K562 (cell line): Measurements from ENCODE around the gene ELK1. TPM values are rescaled to one million over a fixed set of nuclear protein-coding genes. Genes with fewer than 3 reads are reported as not detected.

Experiments
- FOXK2 ChIP-seq, 2 experiments: fragments of 450-650 bp; IDR thresholded peaks in 1 of 2; conservative IDR thresholded peaks in 1 of 2; 2 replicates each; pipeline ENCODE4 v1.6.1; 2016; ENCODE audit warnings: low read depth in 2 of 2, mild to moderate bottlenecking in 1 of 2
- HMGN3 ChIP-seq: IDR thresholded peaks from 2 replicates; pipeline ENCODE4 v1.6.1; 2011; ENCODE audit warnings: borderline replicate concordance, low read depth, mild to moderate bottlenecking, mixed read lengths, low read length; ENCODE audit not compliant: insufficient read length; ENCODE audit errors: extremely low read depth
- HNRNPL ChIP-seq: fragments of 200-400 bp; formaldehyde crosslinking; IDR thresholded peaks from 2 replicates; pipeline ENCODE4 v1.6.1; 2017; ENCODE audit warnings: low read depth, mild to moderate bottlenecking, low read length
- IRF2 ChIP-seq: sonication (generic); formaldehyde crosslinking; IDR thresholded peaks from 2 replicates; pipeline ENCODE4 v1.8.1; 2022; ENCODE audit warnings: mild to moderate bottlenecking, missing genetic modification reagents
- L3MBTL2 ChIP-seq: fragments of 450-650 bp; IDR thresholded peaks from 2 replicates; pipeline ENCODE4 v1.6.1; 2016; ENCODE audit warnings: mild to moderate bottlenecking, moderate library complexity
- MYC ChIP-seq, 2 experiments: fragments of 250-450 bp in 1 of 2; sonication (Bioruptor Pico) in 1 of 2; IDR thresholded peaks; 2 replicates each; pipeline versions ENCODE4 v1.5.1 to v1.6.1; 2012 to 2021; ENCODE audit warnings: low read depth in 2 of 2, borderline replicate concordance in 1 of 2, improper control_type of control experiment in 1 of 2, low read length in 1 of 2, mild to moderate bottlenecking in 1 of 2, moderate library complexity in 1 of 2
- NR3C1 ChIP-seq: sonication (generic); formaldehyde crosslinking; IDR thresholded peaks from 2 replicates; pipeline ENCODE4 v1.8.1; 2022; ENCODE audit warnings: missing genetic modification reagents
- PHF8 ChIP-seq: fragments of 200-600 bp; sonication (generic); IDR thresholded peaks from 2 replicates; pipeline ENCODE4 v1.6.1; 2012; ENCODE audit warnings: mixed run types, mild to moderate bottlenecking, inconsistent platforms, low read length, moderate library complexity, borderline replicate concordance
- SMAD1 ChIP-seq: fragments of 150-350 bp; IDR thresholded peaks from 2 replicates; pipeline ENCODE4 v1.6.1; 2014; ENCODE audit warnings: low read length, low read depth; ENCODE audit not compliant: partially characterized antibody
- STAG1 ChIP-seq: sonication (generic); formaldehyde crosslinking; IDR thresholded peaks from 2 replicates; pipeline ENCODE4 v1.5.0; 2020; ENCODE audit warnings: missing genetic modification reagents, borderline replicate concordance
- ZNF766 ChIP-seq: fragments of 200-800 bp; sonication (Bioruptor generic); conservative IDR thresholded peaks from 2 replicates; pipeline ENCODE4 v1.6.1; 2016; ENCODE audit warnings: missing genetic modification characterization, missing compliant biosample characterization
- polyA plus RNA-seq, 8 experiments: library from polyadenylated mRNA; depleted of rRNA in 4 of 8; stranded (reverse) in 5 of 8; unstranded in 3 of 8; fragments of >200 nt; fragmentation: Nextera tagmentation in 2 of 8; fragmentation: Illumina TruSeq in 1 of 8; extraction: Ambion mirVana in 2 of 8; extraction: Trizol in 1 of 8; gene quantifications; 2 replicates each; pipeline versions ENCODE4 v1.2.1 to v1.2.3, GENCODE V29; 2011 to 2014; ENCODE audit warnings: inconsistent platforms in 1 of 8, missing spikeins in 1 of 8
- total RNA-seq, 7 experiments: library from RNA; depleted of rRNA in 6 of 7; stranded (reverse); fragments of >200 nt in 6 of 7; fragmentation: Illumina TruSeq in 2 of 7; extraction: Trizol in 2 of 7; gene quantifications; 2 replicates each; pipeline versions ENCODE4 v1.2.1 to v1.2.3, GENCODE V29; 2011 to 2021; ENCODE audit warnings: low replicate concordance in 1 of 7
- TF ChIP-seq, protein P1 (sequence below), 2 experiments: fragments of 450-650 bp; conservative IDR thresholded peaks; 2 replicates each; pipeline ENCODE4 v1.6.1; 2017; ENCODE audit warnings: mild to moderate bottlenecking in 2 of 2, moderate library complexity in 2 of 2
- TF ChIP-seq, protein P2 (sequence below): fragments of 250-450 bp; sonication (Bioruptor Pico); IDR thresholded peaks from 2 replicates; pipeline ENCODE4 v1.9.0; 2021; ENCODE audit warnings: mild to moderate bottlenecking, inconsistent platforms
- TF ChIP-seq, protein P3 (sequence below): fragments of 450-650 bp; IDR thresholded peaks from 2 replicates; pipeline ENCODE4 v1.6.1; 2014; ENCODE audit warnings: low read depth, mild to moderate bottlenecking, moderate library complexity, borderline replicate concordance
- TF ChIP-seq, protein P4 (sequence below): fragments of 250-450 bp; sonication (Bioruptor Pico); IDR thresholded peaks from 2 replicates; pipeline ENCODE4 v1.5.0; 2020; ENCODE audit warnings: mild to moderate bottlenecking
- TF ChIP-seq, protein P5 (sequence below): fragments of 200-800 bp; sonication (Bioruptor generic); IDR thresholded peaks from 2 replicates; pipeline ENCODE4 v1.6.1; 2017; ENCODE audit warnings: missing genetic modification characterization, missing compliant biosample characterization

Gene ELK1
- total and polyA plus RNA-seq, 9 of the 15 experiments (the other 6 are each of a cell fraction or from before 2014, with no cell fraction given): 4.4 to 74.9 (median 26.5) TPM

DNA sequence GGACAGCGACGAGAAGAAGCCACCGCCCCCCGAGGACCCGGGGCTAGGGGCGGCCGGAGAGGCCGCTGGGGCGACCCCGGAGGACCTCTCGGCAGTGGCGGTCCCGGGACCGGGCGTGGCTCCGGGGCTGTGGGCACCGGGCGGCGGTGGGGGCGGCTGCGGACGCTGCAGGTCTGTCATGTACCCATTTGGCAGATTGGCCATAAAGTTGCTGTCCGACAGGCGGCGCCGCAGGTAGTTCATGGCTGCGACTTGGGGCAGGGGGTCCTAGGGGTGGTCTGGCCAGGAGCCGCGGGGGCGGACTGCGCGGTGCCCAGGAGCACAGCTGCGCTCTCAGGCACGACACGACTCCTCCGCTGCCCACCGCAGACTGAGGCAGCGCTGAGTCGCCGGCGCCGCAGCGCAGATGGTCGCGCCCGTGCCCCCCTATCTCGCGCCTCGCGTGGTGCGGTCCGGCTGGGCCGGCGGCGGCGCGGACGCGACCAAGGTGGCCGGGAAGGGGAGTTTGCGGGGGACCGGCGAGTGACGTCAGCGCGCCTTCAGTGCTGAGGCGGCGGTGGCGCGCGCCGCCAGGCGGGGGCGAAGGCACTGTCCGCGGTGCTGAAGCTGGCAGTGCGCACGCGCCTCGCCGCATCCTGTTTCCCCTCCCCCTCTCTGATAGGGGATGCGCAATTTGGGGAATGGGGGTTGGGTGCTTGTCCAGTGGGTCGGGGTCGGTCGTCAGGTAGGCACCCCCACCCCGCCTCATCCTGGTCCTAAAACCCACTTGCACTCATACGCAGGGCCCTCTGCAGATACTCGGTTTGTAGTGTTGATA, 30.7 kb downstream of the ELK1 start, which contains the start of gene SYN1 (continued):
- TF ChIP-seq, protein P1, sequence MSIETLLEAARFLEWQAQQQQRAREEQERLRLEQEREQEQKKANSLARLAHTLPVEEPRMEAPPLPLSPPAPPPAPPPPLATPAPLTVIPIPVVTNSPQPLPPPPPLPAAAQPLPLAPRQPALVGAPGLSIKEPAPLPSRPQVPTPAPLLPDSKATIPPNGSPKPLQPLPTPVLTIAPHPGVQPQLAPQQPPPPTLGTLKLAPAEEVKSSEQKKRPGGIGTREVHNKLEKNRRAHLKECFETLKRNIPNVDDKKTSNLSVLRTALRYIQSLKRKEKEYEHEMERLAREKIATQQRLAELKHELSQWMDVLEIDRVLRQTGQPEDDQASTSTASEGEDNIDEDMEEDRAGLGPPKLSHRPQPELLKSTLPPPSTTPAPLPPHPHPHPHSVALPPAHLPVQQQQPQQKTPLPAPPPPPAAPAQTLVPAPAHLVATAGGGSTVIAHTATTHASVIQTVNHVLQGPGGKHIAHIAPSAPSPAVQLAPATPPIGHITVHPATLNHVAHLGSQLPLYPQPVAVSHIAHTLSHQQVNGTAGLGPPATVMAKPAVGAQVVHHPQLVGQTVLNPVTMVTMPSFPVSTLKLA (conservative IDR thresholded peaks at IDR 0.05): peak; percentile 50 to 86; a peak in 3 of 4 replicates
- TF ChIP-seq PHF8: no peak; the same call in 1 of the 2 replicates
- peak; percentile 46 for TF ChIP-seq HMGN3
- TF ChIP-seq FOXK2 (conservative IDR thresholded peaks at IDR 0.05 in 1 of 2, IDR thresholded peaks at IDR 0.05 in 1 of 2; ENCODE audit: low read depth in 2 of 2): peak in 1 of 2 experiments; percentile 98; a peak in 2 of 4 replicates
- TF ChIP-seq ZNF766 (CRISPR knock-in tag): peak; percentile 67; the same call in 1 of the 2 replicates
- TF ChIP-seq, protein P2, sequence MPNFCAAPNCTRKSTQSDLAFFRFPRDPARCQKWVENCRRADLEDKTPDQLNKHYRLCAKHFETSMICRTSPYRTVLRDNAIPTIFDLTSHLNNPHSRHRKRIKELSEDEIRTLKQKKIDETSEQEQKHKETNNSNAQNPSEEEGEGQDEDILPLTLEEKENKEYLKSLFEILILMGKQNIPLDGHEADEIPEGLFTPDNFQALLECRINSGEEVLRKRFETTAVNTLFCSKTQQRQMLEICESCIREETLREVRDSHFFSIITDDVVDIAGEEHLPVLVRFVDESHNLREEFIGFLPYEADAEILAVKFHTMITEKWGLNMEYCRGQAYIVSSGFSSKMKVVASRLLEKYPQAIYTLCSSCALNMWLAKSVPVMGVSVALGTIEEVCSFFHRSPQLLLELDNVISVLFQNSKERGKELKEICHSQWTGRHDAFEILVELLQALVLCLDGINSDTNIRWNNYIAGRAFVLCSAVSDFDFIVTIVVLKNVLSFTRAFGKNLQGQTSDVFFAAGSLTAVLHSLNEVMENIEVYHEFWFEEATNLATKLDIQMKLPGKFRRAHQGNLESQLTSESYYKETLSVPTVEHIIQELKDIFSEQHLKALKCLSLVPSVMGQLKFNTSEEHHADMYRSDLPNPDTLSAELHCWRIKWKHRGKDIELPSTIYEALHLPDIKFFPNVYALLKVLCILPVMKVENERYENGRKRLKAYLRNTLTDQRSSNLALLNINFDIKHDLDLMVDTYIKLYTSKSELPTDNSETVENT: no peak
- TF ChIP-seq, protein P3, sequence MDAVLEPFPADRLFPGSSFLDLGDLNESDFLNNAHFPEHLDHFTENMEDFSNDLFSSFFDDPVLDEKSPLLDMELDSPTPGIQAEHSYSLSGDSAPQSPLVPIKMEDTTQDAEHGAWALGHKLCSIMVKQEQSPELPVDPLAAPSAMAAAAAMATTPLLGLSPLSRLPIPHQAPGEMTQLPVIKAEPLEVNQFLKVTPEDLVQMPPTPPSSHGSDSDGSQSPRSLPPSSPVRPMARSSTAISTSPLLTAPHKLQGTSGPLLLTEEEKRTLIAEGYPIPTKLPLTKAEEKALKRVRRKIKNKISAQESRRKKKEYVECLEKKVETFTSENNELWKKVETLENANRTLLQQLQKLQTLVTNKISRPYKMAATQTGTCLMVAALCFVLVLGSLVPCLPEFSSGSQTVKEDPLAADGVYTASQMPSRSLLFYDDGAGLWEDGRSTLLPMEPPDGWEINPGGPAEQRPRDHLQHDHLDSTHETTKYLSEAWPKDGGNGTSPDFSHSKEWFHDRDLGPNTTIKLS: 0 out of 2 replicates have a peak, but pooled peaks have one; percentile 23
- TF ChIP-seq L3MBTL2: peak; percentile 56; the same call in 1 of the 2 replicates
- TF ChIP-seq NR3C1 (CRISPR knock-in tag): peak; percentile 49; the same call in 1 of the 2 replicates
- TF ChIP-seq, protein P4, sequence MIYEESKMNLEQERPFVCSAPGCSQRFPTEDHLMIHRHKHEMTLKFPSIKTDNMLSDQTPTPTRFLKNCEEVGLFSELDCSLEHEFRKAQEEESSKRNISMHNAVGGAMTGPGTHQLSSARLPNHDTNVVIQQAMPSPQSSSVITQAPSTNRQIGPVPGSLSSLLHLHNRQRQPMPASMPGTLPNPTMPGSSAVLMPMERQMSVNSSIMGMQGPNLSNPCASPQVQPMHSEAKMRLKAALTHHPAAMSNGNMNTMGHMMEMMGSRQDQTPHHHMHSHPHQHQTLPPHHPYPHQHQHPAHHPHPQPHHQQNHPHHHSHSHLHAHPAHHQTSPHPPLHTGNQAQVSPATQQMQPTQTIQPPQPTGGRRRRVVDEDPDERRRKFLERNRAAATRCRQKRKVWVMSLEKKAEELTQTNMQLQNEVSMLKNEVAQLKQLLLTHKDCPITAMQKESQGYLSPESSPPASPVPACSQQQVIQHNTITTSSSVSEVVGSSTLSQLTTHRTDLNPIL (CRISPR knock-in tag): no peak
- peak; percentile 46; the same call in 1 of the 2 replicates for TF ChIP-seq MYC (IDR thresholded peaks at IDR 0.05; ENCODE audit: low read depth, low read length)
- no peak for TF ChIP-seq MYC (CRISPR knock-in tag; IDR thresholded peaks at IDR 0.05; ENCODE audit: borderline replicate concordance, low read depth)
- TF ChIP-seq SMAD1: no peak
- 0 out of 2 replicates have a peak, but pooled peaks have one; percentile 15 for TF ChIP-seq STAG1
- no peak for TF ChIP-seq IRF2 (CRISPR knock-in tag)
- TF ChIP-seq, protein P5, sequence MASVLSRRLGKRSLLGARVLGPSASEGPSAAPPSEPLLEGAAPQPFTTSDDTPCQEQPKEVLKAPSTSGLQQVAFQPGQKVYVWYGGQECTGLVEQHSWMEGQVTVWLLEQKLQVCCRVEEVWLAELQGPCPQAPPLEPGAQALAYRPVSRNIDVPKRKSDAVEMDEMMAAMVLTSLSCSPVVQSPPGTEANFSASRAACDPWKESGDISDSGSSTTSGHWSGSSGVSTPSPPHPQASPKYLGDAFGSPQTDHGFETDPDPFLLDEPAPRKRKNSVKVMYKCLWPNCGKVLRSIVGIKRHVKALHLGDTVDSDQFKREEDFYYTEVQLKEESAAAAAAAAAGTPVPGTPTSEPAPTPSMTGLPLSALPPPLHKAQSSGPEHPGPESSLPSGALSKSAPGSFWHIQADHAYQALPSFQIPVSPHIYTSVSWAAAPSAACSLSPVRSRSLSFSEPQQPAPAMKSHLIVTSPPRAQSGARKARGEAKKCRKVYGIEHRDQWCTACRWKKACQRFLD (CRISPR knock-in tag): peak; percentile 89
- 0 out of 2 replicates have a peak, but pooled peaks have one; percentile 27 for TF ChIP-seq HNRNPL
